Endometrial microvascular endothelial cells (primary cell): ENCODE data around the gene PGAP6. TPM values are rescaled to one million over a fixed set of nuclear protein-coding genes. Genes with fewer than 3 reads are reported as not detected.
"Not testable (repeated sequence)": the region's sequence is repeated elsewhere in the genome, so short reads cannot be mapped to it uniquely, and the experiment has no call there.

Experiments
- in situ Hi-C: cut with HindIII; loops from 2 replicates; pipeline ENCODE4 v1.10.0; 2017; ENCODE audit warnings: low sequenced_read_pairs, low pct_unique_long_range_greater_than_20kb; ENCODE audit errors: inconsistent ontology term
- total RNA-seq: library from RNA; depleted of rRNA; stranded (reverse); fragments of >200 nt; gene quantifications from one replicate; pipeline ENCODE4 v1.2.3, GENCODE V29; 2015; ENCODE audit errors: inconsistent ontology term

Gene PGAP6
- total RNA-seq, 1 donor from 2014 or later: 64.2 TPM

- in situ Hi-C loops: no loop called here
Measured at GRCh38 chr16:405548-406506, 24.0 kb upstream of the PGAP6 start.

- in situ Hi-C loops: no loop called here
Measured at GRCh38 chr16:404971-405486, 23.3 kb upstream of the PGAP6 start.

GRCh38 chr16:401468-402348, 19.9 kb upstream of the PGAP6 start, which contains the start of gene DECR2:
Gene DECR2, plus strand, starts transcription at chr16:401885. Its CDS starts 79 bp downstream, at chr16:401964.
- in situ Hi-C loops: no loop called here

- in situ Hi-C loops: no loop called here
Measured at GRCh38 chr16:400061-400591, 18.3 kb upstream of the PGAP6 start.

GRCh38 chr16:399340-400019, 17.7 kb upstream of the PGAP6 start:
- in situ Hi-C loops: no loop called here

GRCh38 chr16:398561-399339, 17.0 kb upstream of the PGAP6 start:
- in situ Hi-C loops: no loop called here

- in situ Hi-C loops: no loop called here
Measured at GRCh38 chr16:397736-398332, 16.1 kb upstream of the PGAP6 start.

- in situ Hi-C loops: no loop called here
Measured at GRCh38 chr16:397135-397661, 15.4 kb upstream of the PGAP6 start, which contains the start of gene NME4. Gene NME4, plus strand, starts transcription at chr16:397199. Its CDS starts 24 bp downstream, at chr16:397223.

- in situ Hi-C loops: no loop called here
Measured at GRCh38 chr16:396605-397004, 14.8 kb upstream of the PGAP6 start.

GRCh38 chr16:396199-396598, 14.4 kb upstream of the PGAP6 start:
- in situ Hi-C loops: no loop called here

- in situ Hi-C loops: no loop called here
Measured at GRCh38 chr16:392450-393030, 10.8 kb upstream of the PGAP6 start.

- in situ Hi-C loops: no loop called here
Measured at GRCh38 chr16:391885-392335, 10.1 kb upstream of the PGAP6 start.

GRCh38 chr16:389352-389751, 7.6 kb upstream of the PGAP6 start:
- in situ Hi-C loops: no loop called here

GRCh38 chr16:387761-388666, 6.2 kb upstream of the PGAP6 start:
- in situ Hi-C loops: not testable (repeated sequence)

- in situ Hi-C loops: no loop called here
Measured at GRCh38 chr16:386641-387156, 4.9 kb upstream of the PGAP6 start.
